Suprapubic skin (tissue), 3 donors: Measurements from ENCODE around the gene ABI3BP.

Experiments
- CTCF ChIP-seq, 2 donors: fragments of 200-600 bp in 1 of 2; fragments of 450-650 bp in 1 of 2; sonication (generic) in 1 of 2; IDR thresholded peaks; one replicate each; pipeline ENCODE4 v1.5.1; 2016 to 2019; ENCODE audit warnings: antibody characterized with exemption in 2 of 2, mild to moderate bottlenecking in 1 of 2, moderate library complexity in 1 of 2
- EP300 ChIP-seq: sonication (generic); formaldehyde crosslinking; IDR thresholded peaks from one replicate; pipeline ENCODE4 v1.6.1; 2017; ENCODE audit warnings: antibody characterized with exemption
- POLR2A ChIP-seq, 2 donors: fragments of 450-650 bp; IDR thresholded peaks; one replicate each; pipeline ENCODE4 v1.6.1; 2017; ENCODE audit warnings: antibody characterized with exemption in 2 of 2, mild to moderate bottlenecking in 2 of 2, moderate library complexity in 2 of 2

GRCh38 chr3:100743535-100743934 lies 249.7 kb downstream of the ABI3BP start:
- TF ChIP-seq POLR2A (IDR thresholded peaks at IDR 0.05) (no peak), CTCF (IDR thresholded peaks at IDR 0.05) (no peak), EP300 (no peak)
